Lower leg skin (tissue), 3 donors: ENCODE results near the gene ZNF853.

Experiments used
- POLR2A ChIP-seq, 2 donors: fragments of 450-650 bp; IDR thresholded peaks; one replicate each; pipeline ENCODE4 v1.6.1; 2016 to 2017; ENCODE audit warnings: antibody characterized with exemption in 2 of 2, mild to moderate bottlenecking in 1 of 2, moderate library complexity in 1 of 2
- TF ChIP-seq, protein P1 (sequence below), 3 donors: fragments of 450-650 bp; IDR thresholded peaks; one replicate each; pipeline ENCODE4 v1.5.1; 2016; ENCODE audit warnings: antibody characterized with exemption in 3 of 3, mild to moderate bottlenecking in 3 of 3, moderate library complexity in 2 of 3

DNA sequence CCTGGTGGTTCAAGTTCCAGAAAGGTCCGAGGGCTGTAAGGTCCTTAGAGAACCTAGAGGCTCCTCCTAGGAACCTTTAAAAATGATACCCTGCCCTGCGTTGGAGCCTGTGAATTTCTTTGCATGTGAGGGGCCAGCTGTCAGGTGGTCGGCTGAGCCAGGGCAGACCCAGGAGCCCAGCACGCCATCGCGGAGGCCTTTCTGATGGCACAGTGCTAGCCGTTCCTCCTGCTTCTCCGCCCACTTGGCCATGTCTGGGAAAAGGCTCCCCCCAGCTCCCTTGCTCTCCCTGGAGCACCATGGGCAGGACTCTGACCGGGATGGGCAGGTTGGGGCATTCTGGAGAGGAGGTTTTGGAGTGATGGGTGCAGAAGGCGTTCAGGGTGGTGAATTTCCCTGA is 29.3 kb downstream of the ZNF853 start:
- TF ChIP-seq, protein P1, sequence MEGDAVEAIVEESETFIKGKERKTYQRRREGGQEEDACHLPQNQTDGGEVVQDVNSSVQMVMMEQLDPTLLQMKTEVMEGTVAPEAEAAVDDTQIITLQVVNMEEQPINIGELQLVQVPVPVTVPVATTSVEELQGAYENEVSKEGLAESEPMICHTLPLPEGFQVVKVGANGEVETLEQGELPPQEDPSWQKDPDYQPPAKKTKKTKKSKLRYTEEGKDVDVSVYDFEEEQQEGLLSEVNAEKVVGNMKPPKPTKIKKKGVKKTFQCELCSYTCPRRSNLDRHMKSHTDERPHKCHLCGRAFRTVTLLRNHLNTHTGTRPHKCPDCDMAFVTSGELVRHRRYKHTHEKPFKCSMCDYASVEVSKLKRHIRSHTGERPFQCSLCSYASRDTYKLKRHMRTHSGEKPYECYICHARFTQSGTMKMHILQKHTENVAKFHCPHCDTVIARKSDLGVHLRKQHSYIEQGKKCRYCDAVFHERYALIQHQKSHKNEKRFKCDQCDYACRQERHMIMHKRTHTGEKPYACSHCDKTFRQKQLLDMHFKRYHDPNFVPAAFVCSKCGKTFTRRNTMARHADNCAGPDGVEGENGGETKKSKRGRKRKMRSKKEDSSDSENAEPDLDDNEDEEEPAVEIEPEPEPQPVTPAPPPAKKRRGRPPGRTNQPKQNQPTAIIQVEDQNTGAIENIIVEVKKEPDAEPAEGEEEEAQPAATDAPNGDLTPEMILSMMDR (IDR thresholded peaks at IDR 0.05) = no peak
- no peak for TF ChIP-seq POLR2A (IDR thresholded peaks at IDR 0.05)
